Muscle layer of duodenum (tissue), 2 donors: Measurements from ENCODE around the gene TXNRD3.
"Not testable (repeated sequence)": the region's sequence is repeated elsewhere in the genome, so short reads cannot be mapped to it uniquely, and the experiment has no call there.

Experiments
- H3K27ac ChIP-seq: one replicate; pipeline ENCODE4 v1.7.0; 2013; ENCODE audit warnings: mild to moderate bottlenecking, low read length
- H3K27me3 ChIP-seq: one replicate; pipeline ENCODE4 v1.7.0; 2013; ENCODE audit warnings: low read depth, mild to moderate bottlenecking, control low read depth, low read length
- H3K36me3 ChIP-seq, 2 donors: one replicate each; pipeline ENCODE4 v1.7.0; 2013; ENCODE audit warnings: low read length in 2 of 2, control low read depth in 1 of 2, mild to moderate bottlenecking in 1 of 2; ENCODE audit not compliant: insufficient read depth in 2 of 2, control insufficient read depth in 1 of 2
- H3K4me1 ChIP-seq, 2 donors: one replicate each; pipeline ENCODE4 v1.7.0; 2013; ENCODE audit warnings: low read length in 2 of 2, mild to moderate bottlenecking in 2 of 2, control low read depth in 1 of 2, moderate library complexity in 1 of 2; ENCODE audit not compliant: insufficient read depth in 2 of 2, control insufficient read depth in 1 of 2
- H3K4me3 ChIP-seq, 2 donors: one replicate each; pipeline ENCODE4 v1.7.0; 2013; ENCODE audit warnings: low read length in 2 of 2, low read depth in 1 of 2, mild to moderate bottlenecking in 1 of 2
- H3K9me3 ChIP-seq, 2 donors: one replicate each; pipeline ENCODE4 v1.7.0; 2013; ENCODE audit warnings: low read length in 2 of 2, control low read depth in 1 of 2, mild to moderate bottlenecking in 1 of 2; ENCODE audit not compliant: control insufficient read depth in 1 of 2
- donor health status: healthy.

The TXNRD3 gene

DNA sequence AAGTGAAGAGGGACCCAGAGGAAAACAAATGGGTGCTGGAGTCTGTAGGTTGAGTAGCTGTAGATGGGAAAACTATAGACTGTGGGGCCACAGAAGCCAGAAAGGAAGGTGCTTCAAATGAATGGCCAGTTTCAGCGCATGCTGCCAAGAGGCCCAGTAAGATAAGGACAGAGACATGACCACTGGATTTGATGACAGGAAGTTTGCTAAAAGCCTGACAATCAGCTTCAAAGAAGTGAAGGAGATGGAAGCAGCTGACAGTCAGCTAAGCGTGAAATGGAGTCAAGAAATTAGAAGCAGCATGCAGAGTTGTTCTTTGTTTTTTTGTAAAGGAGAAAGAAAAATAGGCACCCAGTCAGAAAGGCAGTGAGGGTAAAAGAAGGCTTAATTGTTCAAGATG is 24.9 kb downstream of the TXNRD3 start:
- H3K36me3 ChIP-seq: peaks cover 6 to 52% of the 10 kb centered on the region in 2 donors
- no peaks in the 10 kb centered on the region for H3K9me3 ChIP-seq
- no peak overlapping the region for H3K4me3 ChIP-seq
- H3K4me1 ChIP-seq: no peaks in the 10 kb centered on the region
- H3K27me3 ChIP-seq: no peaks in the 10 kb centered on the region
- no peak overlapping the region for H3K27ac ChIP-seq

DNA sequence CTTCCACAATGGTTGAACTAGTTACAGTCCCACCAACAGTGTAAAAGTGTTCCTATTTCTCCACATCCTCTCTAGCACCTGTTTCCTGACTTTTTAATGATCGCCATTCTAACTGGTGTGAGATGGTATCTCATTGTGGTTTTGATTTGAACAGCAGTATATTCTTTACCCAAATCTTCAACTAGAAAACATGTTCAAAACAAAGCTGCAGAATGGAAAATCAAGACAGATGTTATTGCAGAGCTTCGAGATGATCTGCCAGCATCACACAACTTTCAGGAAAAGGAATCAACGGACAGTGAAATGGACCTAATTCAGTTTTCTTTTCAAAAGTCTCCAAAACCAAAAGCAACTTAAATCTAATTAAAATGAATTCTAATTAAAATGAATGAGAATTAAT is 29.2 kb downstream of the TXNRD3 start:
- H3K27me3 ChIP-seq, H3K4me1 ChIP-seq, H3K27ac ChIP-seq, H3K4me3 ChIP-seq, H3K9me3 ChIP-seq: not testable (repeated sequence)
- H3K36me3 ChIP-seq: peaks cover 4 to 50% of the 10 kb centered on the region in 2 donors

DNA sequence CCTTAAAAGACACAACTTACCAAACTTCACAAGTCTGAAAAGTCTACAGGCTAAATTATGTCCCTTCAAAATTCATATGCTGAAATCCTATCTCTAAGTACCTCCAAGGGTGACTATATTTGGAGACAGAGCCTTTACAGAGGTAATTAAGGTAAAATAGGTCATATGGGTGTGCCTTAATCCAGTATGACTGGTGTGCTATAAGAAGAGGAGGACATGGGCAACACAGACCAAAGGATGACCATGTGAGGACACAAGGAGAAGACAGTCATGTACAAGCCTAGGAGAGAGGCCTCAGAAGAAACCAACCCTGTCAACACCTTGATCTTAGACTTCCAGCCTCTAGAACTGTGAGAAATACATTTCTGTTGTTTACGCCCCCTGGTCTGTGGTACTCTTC is 32.2 kb downstream of the TXNRD3 start:
- peaks cover 0 to 33% of the 10 kb centered on the region in 2 donors for H3K36me3 ChIP-seq
- H3K27ac ChIP-seq: no peak overlapping the region

DNA sequence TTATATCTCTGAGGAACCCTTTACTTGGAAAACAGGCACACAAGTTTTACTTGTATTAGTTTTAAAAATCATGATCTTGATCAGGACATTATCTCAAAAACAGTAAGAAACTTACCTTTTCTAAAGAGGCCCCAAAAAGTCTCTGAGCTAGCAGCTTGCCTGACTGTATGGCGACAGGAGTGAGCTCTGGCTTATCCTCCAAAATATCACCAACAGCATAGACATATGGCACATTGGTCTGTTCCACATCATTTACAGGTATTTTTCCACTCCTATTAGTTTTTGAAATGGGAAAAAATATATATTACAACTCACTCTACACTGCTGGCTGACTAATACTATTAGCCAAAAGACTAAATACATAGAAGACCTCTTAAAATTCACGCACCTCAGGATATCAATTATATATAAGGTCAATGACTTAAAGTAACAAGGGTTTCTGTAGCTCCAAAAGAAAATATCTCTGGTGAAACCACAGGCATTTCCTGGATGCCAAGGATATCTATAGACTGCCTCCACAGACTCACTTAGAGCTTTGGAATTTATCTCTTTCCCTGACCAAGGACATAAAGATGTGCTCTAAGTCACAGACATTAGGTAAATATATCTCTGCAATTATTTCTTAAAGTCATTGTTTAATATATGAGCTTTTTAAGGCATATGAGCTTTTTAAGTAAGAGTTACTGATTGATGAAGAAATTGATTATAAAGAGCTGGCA is 33.1 kb downstream of the TXNRD3 start:
- Histone ChIP-seq H3K27me3 (no peaks in the 10 kb centered on the region), H3K36me3 (peaks cover 0 to 26% of the 10 kb centered on the region in 2 donors), H3K4me1 (no peaks in the 10 kb centered on the region), H3K27ac (no peak overlapping the region), H3K4me3 (no peak overlapping the region), H3K9me3 (no peaks in the 10 kb centered on the region)

More for the DNA sequence above, 32.2 kb downstream of the TXNRD3 start:
- H3K4me3 ChIP-seq: no peak overlapping the region
- no peaks in the 10 kb centered on the region for H3K27me3 ChIP-seq
- H3K4me1 ChIP-seq: no peaks in the 10 kb centered on the region
- no peaks in the 10 kb centered on the region for H3K9me3 ChIP-seq

DNA sequence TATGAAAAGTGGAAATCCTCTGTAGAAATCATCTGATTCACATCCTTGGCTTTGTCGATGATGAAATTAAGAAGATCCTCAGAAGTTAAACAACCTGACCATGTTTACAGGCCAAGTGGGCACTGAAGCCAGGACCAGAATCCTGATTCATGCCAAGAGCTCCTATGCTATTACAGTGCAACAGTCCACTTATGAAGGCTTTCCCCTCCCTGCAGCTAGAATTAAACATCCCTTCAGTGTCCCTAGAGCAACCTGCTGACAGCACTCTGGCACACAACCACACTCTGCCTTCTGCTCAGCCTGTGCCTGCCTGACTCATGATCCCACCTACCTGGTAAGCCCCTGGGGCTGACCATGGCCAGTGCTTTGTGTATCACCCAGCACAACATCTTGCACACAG is 33.8 kb downstream of the TXNRD3 start:
- Histone ChIP-seq H3K27ac (no peak overlapping the region), H3K4me3 (no peak overlapping the region), H3K9me3 (no peaks in the 10 kb centered on the region), H3K4me1 (no peaks in the 10 kb centered on the region), H3K36me3 (peaks cover 0 to 22% of the 10 kb centered on the region in 2 donors), H3K27me3 (no peaks in the 10 kb centered on the region)

DNA sequence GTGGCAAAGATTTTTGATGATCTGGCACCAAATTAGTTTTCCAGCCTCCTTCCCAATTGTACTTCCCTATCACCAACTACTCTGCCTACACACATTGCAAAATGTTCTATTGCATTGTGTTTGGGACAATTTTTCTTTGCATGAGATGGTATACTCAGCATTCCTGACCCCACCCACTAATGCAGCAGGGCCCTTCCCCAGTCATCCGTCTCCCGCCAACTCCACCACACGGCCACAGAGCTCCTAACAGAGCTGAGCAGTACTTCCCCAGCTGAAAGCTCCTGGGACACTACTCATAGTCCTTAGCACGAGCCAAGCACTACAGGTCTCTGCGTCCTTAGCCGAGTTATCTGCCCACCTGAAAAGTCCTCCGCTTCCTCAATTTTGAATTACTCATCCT is 34.2 kb downstream of the TXNRD3 start:
- no peaks in the 10 kb centered on the region for H3K4me1 ChIP-seq
- H3K9me3 ChIP-seq: no peaks in the 10 kb centered on the region
- peaks cover 0 to 24% of the 10 kb centered on the region in 2 donors for H3K36me3 ChIP-seq
- no peaks in the 10 kb centered on the region for H3K27me3 ChIP-seq
- no peak overlapping the region for H3K27ac ChIP-seq
- H3K4me3 ChIP-seq: no peak overlapping the region

DNA sequence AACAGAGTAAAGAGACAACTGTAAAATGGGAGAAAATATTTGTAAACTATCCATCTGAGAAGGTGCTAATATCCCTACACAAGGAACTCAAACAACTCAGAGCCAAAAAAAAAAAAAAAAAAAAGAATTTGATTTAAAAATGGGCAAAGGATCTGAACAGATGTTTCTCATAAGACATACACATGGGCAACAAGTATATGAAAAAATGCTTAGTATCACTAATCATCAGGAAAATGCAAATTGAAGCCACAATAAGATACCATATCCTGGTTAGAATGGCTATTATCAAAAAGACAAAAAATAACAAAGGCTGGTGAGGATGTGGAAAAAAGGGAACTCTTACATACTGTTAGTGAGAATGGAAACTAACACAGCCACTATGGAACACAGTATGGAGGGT is 36.2 kb downstream of the TXNRD3 start:
- Histone ChIP-seq H3K36me3 (peaks cover 0 to 28% of the 10 kb centered on the region in 2 donors), H3K9me3 (no peaks in the 10 kb centered on the region), H3K27me3 (no peaks in the 10 kb centered on the region), H3K27ac (no peak overlapping the region), H3K4me1 (no peaks in the 10 kb centered on the region), H3K4me3 (no peak overlapping the region)

DNA sequence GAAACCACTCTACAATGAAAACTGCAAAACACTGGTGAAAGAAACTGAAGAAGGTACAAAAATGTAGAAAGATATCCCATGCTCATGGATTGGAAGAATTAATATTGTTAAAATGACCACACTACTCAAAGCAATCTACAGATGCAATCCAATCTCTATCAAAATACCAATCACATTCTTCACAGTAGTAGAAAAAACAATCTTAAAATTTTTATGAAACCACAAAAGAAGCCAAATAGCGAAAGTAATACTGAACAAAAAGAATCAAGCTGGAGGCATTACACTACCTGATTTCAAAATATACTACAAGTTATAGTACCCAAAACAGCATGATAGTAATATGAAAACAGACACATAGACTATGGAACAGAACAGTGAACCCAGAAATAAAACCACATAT is 36.9 kb downstream of the TXNRD3 start:
- Histone ChIP-seq H3K36me3 (peaks cover 0 to 32% of the 10 kb centered on the region in 2 donors), H3K4me3 (no peak overlapping the region), H3K4me1 (no peaks in the 10 kb centered on the region), H3K27ac (no peak overlapping the region), H3K9me3 (no peaks in the 10 kb centered on the region), H3K27me3 (no peaks in the 10 kb centered on the region)

DNA sequence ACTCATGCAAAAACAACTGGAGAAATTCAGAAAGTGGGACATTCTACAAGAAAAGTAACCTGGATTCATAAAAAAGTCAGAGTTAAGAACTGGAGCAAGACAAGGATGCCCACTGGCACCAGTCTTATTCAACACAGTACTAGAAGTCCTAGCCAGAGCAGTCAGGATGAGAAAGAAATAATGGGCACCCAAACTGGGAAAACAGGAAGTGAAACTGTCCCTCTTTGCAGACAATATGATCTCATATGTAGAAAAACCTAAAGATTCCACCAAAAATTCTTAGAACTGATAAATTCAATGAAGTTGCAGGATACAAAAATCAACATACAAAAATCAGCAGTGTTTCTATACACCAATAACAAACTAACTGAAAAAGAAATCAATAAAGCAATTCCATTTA is 37.4 kb downstream of the TXNRD3 start:
- Histone ChIP-seq H3K27me3 (no peaks in the 10 kb centered on the region), H3K36me3 (peaks cover 0 to 32% of the 10 kb centered on the region in 2 donors), H3K9me3 (no peaks in the 10 kb centered on the region), H3K27ac (no peak overlapping the region), H3K4me1 (no peaks in the 10 kb centered on the region), H3K4me3 (no peak overlapping the region)

DNA sequence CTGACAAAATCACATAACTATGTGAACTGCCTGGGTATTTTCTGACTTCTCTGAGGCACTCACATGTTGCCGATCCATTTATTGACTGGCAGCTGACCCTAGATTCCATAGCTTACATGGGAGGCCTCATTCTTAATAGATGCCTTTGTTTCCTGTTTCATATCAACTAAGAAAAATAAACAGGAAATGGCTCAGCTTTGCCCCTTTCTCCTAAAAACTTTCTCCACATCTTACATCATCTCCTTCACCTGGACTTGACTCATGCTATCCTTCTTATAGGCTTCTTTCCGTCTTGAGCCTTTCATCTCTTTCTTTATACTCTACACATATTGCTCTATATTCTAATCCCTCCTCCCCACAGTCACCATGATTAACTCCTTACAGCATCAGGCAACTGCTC is 38.0 kb downstream of the TXNRD3 start:
- peaks cover 0 to 29% of the 10 kb centered on the region in 2 donors for H3K36me3 ChIP-seq
- no peaks in the 10 kb centered on the region for H3K9me3 ChIP-seq
- no peaks in the 10 kb centered on the region for H3K4me1 ChIP-seq
- no peak overlapping the region for H3K27ac ChIP-seq
- H3K27me3 ChIP-seq: no peaks in the 10 kb centered on the region
- H3K4me3 ChIP-seq: no peak overlapping the region

DNA sequence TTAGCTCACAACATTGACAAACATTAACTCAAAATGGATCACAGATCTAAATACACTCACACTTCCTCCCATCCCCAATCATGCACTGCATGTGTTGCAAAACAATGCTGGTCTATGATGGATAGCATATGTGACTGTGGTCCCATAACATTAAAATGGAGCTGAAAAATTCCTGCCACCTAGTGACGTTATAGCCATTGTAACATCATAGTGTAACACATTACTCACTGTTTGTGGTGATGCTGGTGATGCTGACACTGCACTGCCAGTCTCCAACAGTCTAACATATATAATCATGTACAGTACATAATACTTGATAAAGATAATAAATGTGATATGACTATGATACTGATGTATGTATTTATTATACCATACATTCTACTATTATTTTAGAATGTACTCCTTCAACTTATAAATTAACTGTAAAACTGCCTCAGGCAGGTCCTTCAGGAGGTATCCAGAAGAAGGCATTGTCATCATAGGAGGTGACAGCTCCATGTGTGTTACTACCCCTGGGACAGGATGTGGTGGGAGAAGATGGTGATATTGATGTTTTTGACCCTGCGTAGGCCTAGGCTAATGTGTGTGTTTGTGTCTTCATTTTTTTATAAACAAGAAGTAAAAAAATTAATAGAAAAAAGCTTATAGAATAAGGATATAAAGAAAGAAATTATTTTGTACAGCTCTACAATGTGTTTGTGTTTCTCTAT is 41.3 kb downstream of the TXNRD3 start:
- Histone ChIP-seq H3K36me3 (peaks cover 15 to 39% of the 10 kb centered on the region in 2 donors), H3K4me1 (no peaks in the 10 kb centered on the region), H3K27me3 (no peaks in the 10 kb centered on the region), H3K9me3 (no peaks in the 10 kb centered on the region), H3K4me3 (no peak overlapping the region), H3K27ac (no peak overlapping the region)
